Heart left ventricle (tissue), 16 donors: ENCODE data around the gene LRRC41. TPM values are rescaled to one million over a fixed set of nuclear protein-coding genes. Genes with fewer than 3 reads are reported as not detected.

Source experiments
- ATAC-seq, 4 donors: fragments of 200-7000 bp; cut with Tn5 transposase; one replicate each; pipeline ENCODE4 v1.9.1; 2020 to 2022; ENCODE audit warnings: moderate library complexity in 4 of 4, mild to moderate bottlenecking in 3 of 4, moderate number of reproducible peaks in 1 of 4
- DNase-seq, 5 donors: peaks; one replicate each; pipeline ENCODE4 v3.0.0-alpha.2; 2020
- H3K27ac ChIP-seq, 12 donors: fragments of 200-600 bp; sonication (generic) in 4 of 12; one replicate each; pipeline versions ENCODE4 v1.5.0 to v1.8.0; 2016 to 2022; ENCODE audit warnings: mild to moderate bottlenecking in 2 of 12
- H3K27me3 ChIP-seq, 9 donors: fragments of 200-600 bp; sonication (generic) in 2 of 9; one replicate each; pipeline versions ENCODE4 v1.5.1 to v1.8.0; 2016 to 2022; ENCODE audit warnings: mild to moderate bottlenecking in 3 of 9
- H3K36me3 ChIP-seq, 9 donors: fragments of 200-600 bp; sonication (generic) in 2 of 9; one replicate each; pipeline versions ENCODE4 v1.5.0 to v1.8.0; 2018 to 2022; ENCODE audit warnings: mild to moderate bottlenecking in 2 of 9
- H3K4me1 ChIP-seq, 12 donors: fragments of 200-600 bp; sonication (generic) in 4 of 12; one replicate each; pipeline versions ENCODE4 v1.5.0 to v1.8.0; 2016 to 2022; ENCODE audit warnings: mild to moderate bottlenecking in 3 of 12
- H3K4me3 ChIP-seq, 12 donors: fragments of 200-600 bp; sonication (generic) in 4 of 12; one replicate each; pipeline versions ENCODE4 v1.5.0 to v1.8.0; 2017 to 2022; ENCODE audit warnings: mild to moderate bottlenecking in 9 of 12, moderate library complexity in 4 of 12
- H3K9me3 ChIP-seq, 12 donors: fragments of 200-600 bp; sonication (generic) in 4 of 12; one replicate each; pipeline versions ENCODE4 v1.5.0 to v1.8.0; 2016 to 2022; ENCODE audit warnings: mild to moderate bottlenecking in 1 of 12
- CTCF ChIP-seq, 12 donors: fragments of 200-600 bp; sonication (generic) in 4 of 12; IDR thresholded peaks; one replicate each; pipeline versions ENCODE4 v1.5.0 to v1.8.0; 2018 to 2022; ENCODE audit warnings: antibody characterized with exemption in 12 of 12, mild to moderate bottlenecking in 5 of 12
- POLR2A ChIP-seq, 2 donors: fragments of 450-650 bp; IDR thresholded peaks; one replicate each; pipeline ENCODE4 v1.6.1; 2017; ENCODE audit warnings: antibody characterized with exemption in 2 of 2, mild to moderate bottlenecking in 2 of 2, moderate library complexity in 2 of 2
- WGBS, 4 donors: extraction: QIAGEN DNeasy Blood & Tissue Kit in 2 of 4; methylation state at CpG; one replicate each; pipeline versions ENCODE4 v1.1.5 to v1.1.7; 2013 to 2018; 5-methylcytosine and 5-hydroxymethylcytosine counted together
- intact Hi-C, 10 donors: fragments of 100-400 bp; cut with DNase I; formaldehyde crosslinking; loops; one replicate each; pipeline versions ENCODE4 v1.11.1 to v1.14.2; 2022
- polyA plus RNA-seq, 2 donors: library from polyadenylated mRNA; stranded (reverse); fragments of 200-250 nt; gene quantifications; one replicate each; pipeline ENCODE4 v1.2.3, GENCODE V29; 2013
- total RNA-seq, 9 donors: library from RNA; depleted of rRNA in 2 of 9; stranded (reverse); fragments of >200 nt in 2 of 9; fragmentation: NEBNext Ultra II Directional in 3 of 9; extraction: Animal tissue kit (Norgen Biotek cat#: 25700) in 3 of 9; gene quantifications; one replicate each; pipeline versions ENCODE4 v1.1.0 to v1.2.4, GENCODE V29; 2016 to 2023
- donor health status: ischemic (EF 13 %, LVEDD 7.1; RV severe dilation, severe dysfunction).
- donor health status: healthy with polysubstance abuse.
- donor health status: DM: no; HTN: yes; CAD: no.
- donor health status: DM: no; HTN: no; CAD: no.
- donor health status: ischemic (EF 25% LVEDD 6.9; RV normal size, moderate dysfunction).
- donor health status: ischemic (EF 25% LVEDD 5.7; RV mildly dilated, moderate dysfunction).
- donor health status: healthy.
- donor health status: DM: yes; HTN: yes; CAD: no.
- donor health status: ischemic (EF 35%, LVEDD 5.7; RV mildly dilated, moderate dysfunction).
- donor health status: nonischemic (EF 11% LVEDD 7.7; RV severe dilation, severe dysfunction).
- donor health status: DM: yes; HTN: yes; CAD: no.
- donor health status: PGD.
- donor health status: ischemic (EF 29% LVEDD 5.4; RV normal size, mild dysfunction).
- donor health status: nonischemic (EF 23%, LVEDD 6.1; RV moderate dilation, normal function).

The LRRC41 gene
- total and polyA plus RNA-seq, 11 donors, result 17.4 to 60.5 (median 44.1) TPM

- Histone ChIP-seq H3K4me1 (peaks cover 5 to 58% (median 46%) of the 10 kb centered on the region in 12 donors), H3K27ac (peak overlapping the region; percentile 93 to 100 (median 98)), H3K36me3 (peaks cover 0 to 28% (median 23%) of the 10 kb centered on the region in 9 donors), H3K4me3 (peak overlapping the region; percentile 73 to 98 (median 90)), H3K27me3 (no peaks in the 10 kb centered on the region), H3K9me3 (no peaks in the 10 kb centered on the region)
- no peak for TF ChIP-seq POLR2A (IDR thresholded peaks at IDR 0.05)
- no peak for TF ChIP-seq CTCF (IDR thresholded peaks at IDR 0.05)
- 14 to 22% (median 17%) methylated on average over 6 of the region's 6 CpGs for WGBS, 4 donors
- intact Hi-C loops, result loop anchor here in 7 of 10 donors (2.0 to 10.0 kb wide), 5 partner anchors 41 to 56 kb away; partner anchors contain the start of genes NSUN4 (in 3 of the 7) and RAD54L (in 3 of the 7)
- DNase-seq (peak in 3 of 5 donors; percentile 39 to 50 (median 45)), ATAC-seq (no peak)
Observed at GRCh38 chr1:46300673-46301405, 2.6 kb downstream of the LRRC41 start.

- Histone ChIP-seq H3K9me3 (no peaks in the 10 kb centered on the region), H3K27me3 (no peaks in the 10 kb centered on the region), H3K27ac (peak overlapping the region in 11 of 12 donors; percentile 28 to 100 (median 61)), H3K4me1 (peaks cover 5 to 42% (median 32%) of the 10 kb centered on the region in 12 donors), H3K4me3 (no peak overlapping the region), H3K36me3 (peaks cover 0 to 53% (median 48%) of the 10 kb centered on the region in 9 donors)
- TF ChIP-seq POLR2A (IDR thresholded peaks at IDR 0.05) (no peak), CTCF (IDR thresholded peaks at IDR 0.05) (no peak)
- ATAC-seq (no peak), DNase-seq (no peak)
- intact Hi-C loops, result loop anchor here in 1 of 10 donors (5.0 kb wide), 1 partner anchor 46 kb away; no protein-coding TSS in a partner anchor
Observed at GRCh38 chr1:46298387-46298786, 5.0 kb downstream of the LRRC41 start.

- intact Hi-C loops, result loop anchor here in 1 of 10 donors (5.0 kb wide), 1 partner anchor 43 kb away; no protein-coding TSS in a partner anchor
- Histone ChIP-seq H3K4me1 (peaks cover 0 to 27% (median 19%) of the 10 kb centered on the region in 12 donors), H3K27me3 (no peaks in the 10 kb centered on the region), H3K36me3 (peaks cover 0 to 78% (median 67%) of the 10 kb centered on the region in 9 donors), H3K4me3 (no peak overlapping the region), H3K27ac (no peak overlapping the region), H3K9me3 (no peaks in the 10 kb centered on the region)
- no peak for ATAC-seq
- WGBS, 4 donors, result 92 to 96% (median 95%) methylated on average over 2 of the region's 2 CpGs
- TF ChIP-seq CTCF (IDR thresholded peaks at IDR 0.05) (no peak), POLR2A (IDR thresholded peaks at IDR 0.05) (no peak)
- DNase-seq, result no peak
Observed at GRCh38 chr1:46295306-46295705, 8.1 kb downstream of the LRRC41 start.

- no peak for DNase-seq
- peaks cover 0 to 2% (median 0%) of the 10 kb centered on the region in 12 donors for H3K4me1 ChIP-seq
- H3K4me3 ChIP-seq, result no peak overlapping the region
- intact Hi-C loops, result no loop called here
- peaks cover 0 to 97% (median 81%) of the 10 kb centered on the region in 9 donors for H3K36me3 ChIP-seq
- H3K9me3 ChIP-seq, result no peaks in the 10 kb centered on the region
- H3K27ac ChIP-seq, result no peak overlapping the region
- TF ChIP-seq CTCF (IDR thresholded peaks at IDR 0.05) (no peak), POLR2A (IDR thresholded peaks at IDR 0.05) (no peak)
- 84 to 88% (median 86%) methylated on average over 4 of the region's 4 CpGs for WGBS, 4 donors
- H3K27me3 ChIP-seq, result no peaks in the 10 kb centered on the region
- ATAC-seq, result no peak
Observed at GRCh38 chr1:46289976-46290375, 13.4 kb downstream of the LRRC41 start.
